PC-9 (cell line): Measurements from ENCODE around the gene BRWD1. TPM values are rescaled to one million over a fixed set of nuclear protein-coding genes. Genes with fewer than 3 reads are reported as not detected.

Experiments used
- BruUV-seq: library from RNA; stranded (reverse); fragments of 400-500 nt; replicated peaks from 2 replicates; lab custom pipeline; 2021; lab: Mats Ljungman, UMichigan
- CTCF ChIA-PET: fragments of 300-600 bp; sonication (Branson Sonifier 250); formaldehyde crosslinking; loops from one replicate; lab custom pipeline; 2022; ENCODE audit warnings: antibody characterized with exemption; lab: Charles Lee
- POLR2A ChIA-PET: fragments of 300-600 bp; sonication (Branson Sonifier 250); formaldehyde crosslinking; loops from one replicate; lab custom pipeline; 2022; ENCODE audit warnings: antibody characterized with exemption; ENCODE audit not compliant: unreplicated experiment; lab: Charles Lee
- DNase-seq, 2 experiments: peaks; one replicate each; pipeline versions ENCODE4 v3.0.0 to v3.0.0-alpha.2; 2015 to 2022; ENCODE audit warnings: mixed read lengths in 1 of 2
- H2AFZ ChIP-seq: fragments of 200-600 bp; sonication (generic); 2 replicates; pipeline ENCODE4 v1.8.1; 2017; ENCODE audit warnings: antibody characterized with exemption
- H3F3A ChIP-seq: fragments of 200-600 bp; sonication (generic); 2 replicates; pipeline ENCODE4 v1.8.1; 2017; ENCODE audit warnings: antibody characterized with exemption, mild to moderate bottlenecking, low read depth; ENCODE audit not compliant: insufficient read depth
- H3K27ac ChIP-seq: fragments of 200-600 bp; sonication (generic); 2 replicates; pipeline ENCODE4 v1.6.1; 2016; ENCODE audit warnings: mixed run types
- H3K27me3 ChIP-seq: fragments of 200-600 bp; sonication (generic); 2 replicates; pipeline ENCODE4 v1.6.1; 2016; ENCODE audit warnings: low read depth, mixed run types; ENCODE audit not compliant: insufficient read depth
- H3K36me3 ChIP-seq: fragments of 200-600 bp; sonication (generic); 2 replicates; pipeline ENCODE4 v1.6.1; 2016; ENCODE audit warnings: low read depth, mixed run types
- H3K4me1 ChIP-seq: fragments of 200-600 bp; sonication (generic); replicated peaks from 2 replicates; pipeline ENCODE4 v1.6.1; 2016; ENCODE audit warnings: mixed run types; ENCODE audit not compliant: insufficient read depth
- H3K4me2 ChIP-seq: fragments of 200-600 bp; sonication (generic); 2 replicates; pipeline ENCODE4 v1.6.1; 2017; ENCODE audit warnings: mixed run types
- H3K4me3 ChIP-seq: fragments of 200-600 bp; sonication (generic); 2 replicates; pipeline ENCODE4 v1.6.1; 2016; ENCODE audit warnings: mixed run types
- H3K79me2 ChIP-seq: fragments of 200-600 bp; sonication (generic); 2 replicates; pipeline ENCODE4 v1.6.1; 2017; ENCODE audit warnings: low read depth, mixed run types
- H3K9me2 ChIP-seq: fragments of 200-600 bp; sonication (generic); 2 replicates; pipeline ENCODE4 v1.8.1; 2017; ENCODE audit warnings: mild to moderate bottlenecking; ENCODE audit not compliant: insufficient read depth
- H3K9me3 ChIP-seq: fragments of 200-600 bp; sonication (generic); 2 replicates; pipeline ENCODE4 v1.8.1; 2016; ENCODE audit warnings: low read depth; ENCODE audit not compliant: insufficient read depth
- H4K20me1 ChIP-seq: fragments of 200-600 bp; sonication (generic); 2 replicates; pipeline ENCODE4 v1.8.1; 2017; ENCODE audit not compliant: insufficient read depth
- EZH2 ChIP-seq: fragments of 200-600 bp; sonication (generic); IDR thresholded peaks from 2 replicates; pipeline ENCODE4 v1.8.0; 2017; ENCODE audit warnings: antibody characterized with exemption, low read depth
- intact Hi-C: fragments of 100-400 bp; cut with micrococcal nuclease; formaldehyde crosslinking; loops from one replicate; pipeline ENCODE4 v1.10.0; 2022; ENCODE audit not compliant: unreplicated experiment
- total RNA-seq: library from RNA; stranded (reverse); gene quantifications from 2 replicates; pipeline ENCODE4 v1.2.3, GENCODE V29; 2021
- TF ChIP-seq, protein P1 (sequence below): fragments of 200-600 bp; sonication (generic); conservative IDR thresholded peaks from 2 replicates; pipeline ENCODE4 v1.6.1; 2017; ENCODE audit warnings: mixed run types, antibody characterized with exemption, mild to moderate bottlenecking, moderate library complexity

Gene BRWD1
- total RNA-seq, 1 experiment from 2014 or later = 42.9 TPM

DNA sequence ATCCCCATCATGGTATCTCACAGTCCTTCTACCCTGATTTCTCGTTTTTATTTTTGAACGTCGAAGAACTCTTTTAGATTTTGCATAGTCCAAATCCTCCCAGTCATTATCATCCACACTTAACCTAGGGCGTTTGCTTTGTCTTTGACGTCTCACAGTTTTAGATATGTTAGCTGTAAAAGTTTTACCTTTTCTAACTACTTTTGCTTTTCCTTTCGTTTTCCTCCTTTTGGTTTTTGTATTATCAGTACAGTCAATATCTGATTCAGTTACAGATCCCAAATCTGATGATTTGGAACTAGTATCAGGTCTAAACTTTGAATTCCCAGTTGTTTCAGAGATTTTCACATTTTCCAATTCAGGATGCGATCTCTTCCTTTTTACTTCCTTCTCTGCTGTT, 117.1 kb downstream of the BRWD1 start:
- Histone ChIP-seq H3K4me1 (no peaks in the 10 kb centered on the region), H3K27ac (no peak overlapping the region), H3F3A (no peaks in the 10 kb centered on the region), H3K36me3 (peaks cover 11% of the 10 kb centered on the region), H3K27me3 (no peaks in the 10 kb centered on the region), H3K79me2 (no peaks in the 10 kb centered on the region), H3K9me3 (no peaks in the 10 kb centered on the region), H3K4me2 (no peak overlapping the region), H3K4me3 (no peak overlapping the region), H2AFZ (no peak overlapping the region), H4K20me1 (no peaks in the 10 kb centered on the region), H3K9me2 (no peaks in the 10 kb centered on the region)
- POLR2A ChIA-PET = no interaction called here
- DNase-seq = no peak
- intact Hi-C loops = no loop called here
- BruUV-seq = TSS peak; percentile 13
- TF ChIP-seq EZH2 = no peak
- TF ChIP-seq, protein P1, sequence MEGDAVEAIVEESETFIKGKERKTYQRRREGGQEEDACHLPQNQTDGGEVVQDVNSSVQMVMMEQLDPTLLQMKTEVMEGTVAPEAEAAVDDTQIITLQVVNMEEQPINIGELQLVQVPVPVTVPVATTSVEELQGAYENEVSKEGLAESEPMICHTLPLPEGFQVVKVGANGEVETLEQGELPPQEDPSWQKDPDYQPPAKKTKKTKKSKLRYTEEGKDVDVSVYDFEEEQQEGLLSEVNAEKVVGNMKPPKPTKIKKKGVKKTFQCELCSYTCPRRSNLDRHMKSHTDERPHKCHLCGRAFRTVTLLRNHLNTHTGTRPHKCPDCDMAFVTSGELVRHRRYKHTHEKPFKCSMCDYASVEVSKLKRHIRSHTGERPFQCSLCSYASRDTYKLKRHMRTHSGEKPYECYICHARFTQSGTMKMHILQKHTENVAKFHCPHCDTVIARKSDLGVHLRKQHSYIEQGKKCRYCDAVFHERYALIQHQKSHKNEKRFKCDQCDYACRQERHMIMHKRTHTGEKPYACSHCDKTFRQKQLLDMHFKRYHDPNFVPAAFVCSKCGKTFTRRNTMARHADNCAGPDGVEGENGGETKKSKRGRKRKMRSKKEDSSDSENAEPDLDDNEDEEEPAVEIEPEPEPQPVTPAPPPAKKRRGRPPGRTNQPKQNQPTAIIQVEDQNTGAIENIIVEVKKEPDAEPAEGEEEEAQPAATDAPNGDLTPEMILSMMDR = no peak
- CTCF ChIA-PET = no interaction called here

DNA sequence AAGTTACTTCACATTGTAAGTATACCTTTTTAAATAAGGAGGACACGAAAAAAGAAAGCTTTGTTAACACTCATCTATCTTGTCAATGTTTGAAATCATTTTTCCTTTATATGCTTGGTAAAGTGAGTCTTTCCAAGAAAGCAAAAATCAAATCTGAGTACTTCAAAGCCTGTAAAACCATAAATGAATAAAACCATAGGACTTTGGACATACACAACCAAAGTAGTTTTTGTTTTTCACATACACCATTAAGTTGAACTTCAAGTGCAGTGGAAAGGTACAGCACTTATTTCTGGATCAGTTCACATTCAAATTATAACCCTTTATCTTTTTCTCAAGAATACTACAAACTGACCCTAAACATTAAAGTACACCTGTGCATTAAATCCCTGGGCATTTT, 120.1 kb downstream of the BRWD1 start:
- Histone ChIP-seq H3K4me1 (no peaks in the 10 kb centered on the region), H3K4me2 (no peak overlapping the region), H3K4me3 (no peak overlapping the region), H3K9me3 (no peaks in the 10 kb centered on the region), H3K27ac (no peak overlapping the region), H3K36me3 (peaks cover 11% of the 10 kb centered on the region), H4K20me1 (no peaks in the 10 kb centered on the region), H3K9me2 (no peaks in the 10 kb centered on the region), H2AFZ (no peak overlapping the region), H3F3A (no peaks in the 10 kb centered on the region; the same call in 1 of the 2 replicates), H3K79me2 (no peaks in the 10 kb centered on the region), H3K27me3 (no peaks in the 10 kb centered on the region)
- intact Hi-C loops = no loop called here
- BruUV-seq = no TSS peak
- DNase-seq = no peak
- ChIA-PET POLR2A (interaction anchor here (0.6 kb wide), 1 partner anchor 10 kb away, joined by 4 read pairs; the partner anchor contains the start of gene PSMG1), CTCF (no interaction called here)
- TF ChIP-seq, protein P1 = no peak
- no peak for TF ChIP-seq EZH2

DNA sequence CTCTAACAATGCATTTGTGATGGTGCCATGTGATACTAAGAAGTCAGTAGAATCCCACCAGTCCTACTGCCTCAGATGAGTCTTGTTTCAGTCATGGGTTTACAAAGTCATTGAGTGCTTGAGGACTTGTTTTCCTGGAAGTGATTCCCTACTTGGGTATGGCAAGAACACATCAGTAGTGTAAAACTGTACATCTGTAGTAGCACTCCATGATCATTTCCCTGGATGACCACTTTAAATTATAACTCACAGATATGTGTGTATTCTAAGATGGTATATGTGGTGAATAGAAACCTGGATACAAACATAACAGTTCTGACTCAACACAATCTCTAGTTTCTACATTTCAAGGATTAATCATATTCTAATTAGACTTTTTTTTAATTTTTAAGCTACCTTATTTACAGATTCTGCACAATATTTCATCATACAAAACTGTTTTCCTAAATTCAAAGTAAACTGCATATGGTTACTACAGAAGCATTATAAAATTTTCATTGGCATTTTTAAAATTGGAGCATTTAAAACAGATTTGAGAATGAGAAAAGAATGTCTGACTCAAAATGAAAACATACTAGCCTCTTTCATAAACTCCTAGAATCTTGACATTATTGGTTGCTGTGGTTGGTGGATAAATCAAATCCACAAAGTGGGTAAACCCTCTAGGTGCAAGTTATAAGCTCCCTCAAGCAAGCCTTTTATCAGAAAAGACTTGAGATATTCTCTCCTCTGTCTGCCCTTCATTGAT, 123.4 kb downstream of the BRWD1 start:
- Histone ChIP-seq H3K9me2 (no peaks in the 10 kb centered on the region), H3K4me2 (no peak overlapping the region), H3K36me3 (peaks cover 5% of the 10 kb centered on the region; the same call in 1 of the 2 replicates), H3F3A (peaks cover 4% of the 10 kb centered on the region; the same call in 1 of the 2 replicates), H4K20me1 (peaks cover 4% of the 10 kb centered on the region; the same call in 1 of the 2 replicates), H2AFZ (no peak overlapping the region), H3K79me2 (no peaks in the 10 kb centered on the region), H3K4me1 (no peaks in the 10 kb centered on the region), H3K27ac (no peak overlapping the region), H3K27me3 (no peaks in the 10 kb centered on the region), H3K9me3 (no peaks in the 10 kb centered on the region), H3K4me3 (no peak overlapping the region)
- POLR2A ChIA-PET = interaction anchor here (0.6 kb wide), 1 partner anchor 141 kb away, joined by 11 read pairs; no protein-coding TSS in a partner anchor
- no peak for TF ChIP-seq EZH2
- TF ChIP-seq, protein P1 = no peak
- no TSS peak for BruUV-seq
- no peak for DNase-seq
- CTCF ChIA-PET = no interaction called here
- intact Hi-C loops = loop anchor here (10.0 kb wide), 1 partner anchor 195 kb away; a partner anchor contains a TSS
